Measurements from ENCODE around the gene TLCD3B.

DNA sequence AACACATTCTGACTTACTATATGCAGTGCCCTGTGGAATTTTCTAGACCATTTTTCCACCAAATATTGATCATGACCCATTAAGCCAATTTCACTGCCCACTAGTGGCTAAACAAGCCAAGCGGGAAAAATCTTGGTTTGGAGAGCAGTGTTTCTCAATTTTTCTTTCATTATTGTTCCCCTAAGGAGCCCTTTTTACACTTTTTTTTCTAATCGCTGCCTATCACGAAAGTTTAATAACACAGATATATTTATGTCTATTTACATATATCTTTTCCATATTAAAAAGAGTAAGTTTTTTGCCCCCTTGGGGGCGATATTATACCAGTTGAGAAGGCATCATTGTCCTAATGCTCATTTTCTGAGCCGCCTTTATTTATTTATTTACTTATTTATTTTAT is 10.8 kb upstream of the TLCD3B start:
- no peak for TF ChIP-seq EZH2 (IDR thresholded peaks at IDR 0.05; ENCODE audit: low read length, unreplicated experiment)
- TF ChIP-seq, protein P1, sequence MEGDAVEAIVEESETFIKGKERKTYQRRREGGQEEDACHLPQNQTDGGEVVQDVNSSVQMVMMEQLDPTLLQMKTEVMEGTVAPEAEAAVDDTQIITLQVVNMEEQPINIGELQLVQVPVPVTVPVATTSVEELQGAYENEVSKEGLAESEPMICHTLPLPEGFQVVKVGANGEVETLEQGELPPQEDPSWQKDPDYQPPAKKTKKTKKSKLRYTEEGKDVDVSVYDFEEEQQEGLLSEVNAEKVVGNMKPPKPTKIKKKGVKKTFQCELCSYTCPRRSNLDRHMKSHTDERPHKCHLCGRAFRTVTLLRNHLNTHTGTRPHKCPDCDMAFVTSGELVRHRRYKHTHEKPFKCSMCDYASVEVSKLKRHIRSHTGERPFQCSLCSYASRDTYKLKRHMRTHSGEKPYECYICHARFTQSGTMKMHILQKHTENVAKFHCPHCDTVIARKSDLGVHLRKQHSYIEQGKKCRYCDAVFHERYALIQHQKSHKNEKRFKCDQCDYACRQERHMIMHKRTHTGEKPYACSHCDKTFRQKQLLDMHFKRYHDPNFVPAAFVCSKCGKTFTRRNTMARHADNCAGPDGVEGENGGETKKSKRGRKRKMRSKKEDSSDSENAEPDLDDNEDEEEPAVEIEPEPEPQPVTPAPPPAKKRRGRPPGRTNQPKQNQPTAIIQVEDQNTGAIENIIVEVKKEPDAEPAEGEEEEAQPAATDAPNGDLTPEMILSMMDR (conservative IDR thresholded peaks at IDR 0.05; ENCODE audit: low read depth, low read length): peak; percentile 52

Measured in PC-3 (cell line).